C4-2B (cell line): ENCODE data around the gene NPAS4.

Experiments used
- ZFX ChIP-seq: fragments of 450-650 bp; IDR thresholded peaks from 2 replicates; pipeline ENCODE4 v1.6.1; 2017
- TF ChIP-seq, protein P1 (sequence below): fragments of 450-650 bp; conservative IDR thresholded peaks from 2 replicates; pipeline ENCODE4 v1.5.1; 2017; ENCODE audit warnings: mild to moderate bottlenecking

DNA sequence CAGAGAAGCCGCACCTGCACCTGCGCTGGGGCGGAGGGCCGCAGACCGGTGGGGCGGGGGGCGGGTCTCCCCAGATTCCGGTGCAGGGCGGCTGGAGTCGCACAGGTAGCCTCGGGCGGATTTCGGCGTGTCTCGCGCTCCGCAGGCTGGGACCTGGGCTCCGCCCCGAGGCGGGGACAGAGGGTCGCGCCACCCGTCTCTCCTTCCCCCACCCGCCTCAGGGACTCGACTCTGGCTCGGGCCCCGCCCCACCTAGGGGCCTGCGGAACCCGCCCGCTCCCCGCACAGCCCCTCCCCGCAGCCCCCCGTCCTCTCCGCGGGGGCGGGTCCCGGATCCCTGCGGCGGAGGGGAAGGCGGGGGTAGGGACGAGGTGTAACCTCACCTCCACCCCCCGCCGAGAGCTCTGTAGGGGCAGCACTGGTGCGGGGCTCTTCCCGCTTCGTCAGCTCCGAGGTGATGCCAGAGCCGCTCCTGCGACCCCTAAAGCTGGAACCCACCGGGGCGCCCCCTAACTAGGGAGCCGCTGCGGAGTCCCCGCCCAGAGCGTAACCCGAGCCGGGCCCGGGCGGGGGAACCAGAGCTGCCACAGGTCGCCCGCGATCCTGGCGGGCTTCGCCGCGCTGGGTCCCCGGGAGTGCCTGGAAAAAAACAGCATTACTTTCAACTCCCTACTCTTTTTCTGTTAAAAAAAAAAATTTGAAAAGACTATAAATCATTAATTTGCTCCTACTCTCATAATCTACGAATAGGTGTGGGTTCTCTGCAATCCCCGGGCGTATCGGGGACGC is 49.0 kb upstream of the NPAS4 start, which contains the start of gene SLC29A2:
- TF ChIP-seq, protein P1, sequence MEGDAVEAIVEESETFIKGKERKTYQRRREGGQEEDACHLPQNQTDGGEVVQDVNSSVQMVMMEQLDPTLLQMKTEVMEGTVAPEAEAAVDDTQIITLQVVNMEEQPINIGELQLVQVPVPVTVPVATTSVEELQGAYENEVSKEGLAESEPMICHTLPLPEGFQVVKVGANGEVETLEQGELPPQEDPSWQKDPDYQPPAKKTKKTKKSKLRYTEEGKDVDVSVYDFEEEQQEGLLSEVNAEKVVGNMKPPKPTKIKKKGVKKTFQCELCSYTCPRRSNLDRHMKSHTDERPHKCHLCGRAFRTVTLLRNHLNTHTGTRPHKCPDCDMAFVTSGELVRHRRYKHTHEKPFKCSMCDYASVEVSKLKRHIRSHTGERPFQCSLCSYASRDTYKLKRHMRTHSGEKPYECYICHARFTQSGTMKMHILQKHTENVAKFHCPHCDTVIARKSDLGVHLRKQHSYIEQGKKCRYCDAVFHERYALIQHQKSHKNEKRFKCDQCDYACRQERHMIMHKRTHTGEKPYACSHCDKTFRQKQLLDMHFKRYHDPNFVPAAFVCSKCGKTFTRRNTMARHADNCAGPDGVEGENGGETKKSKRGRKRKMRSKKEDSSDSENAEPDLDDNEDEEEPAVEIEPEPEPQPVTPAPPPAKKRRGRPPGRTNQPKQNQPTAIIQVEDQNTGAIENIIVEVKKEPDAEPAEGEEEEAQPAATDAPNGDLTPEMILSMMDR, result no peak
- 0 out of 2 replicates have a peak, but pooled peaks have one; percentile 42 for TF ChIP-seq ZFX
